DMS 273 treated with DMSO at 0.1 percent for 48 hours (cell line): Measurements from ENCODE around the gene PSEN1.
A peak's percentile ranks its signal among the peaks of the same experiment; 100 is the strongest.
"Not testable (repeated sequence)": the region's sequence is repeated elsewhere in the genome, so short reads cannot be mapped to it uniquely, and the experiment has no call there.

Experiments
- DNase-seq: peaks from one replicate; lab custom pipeline; 2025; lab: John Stamatoyannopoulos, UW

PSEN1 gene

DNA sequence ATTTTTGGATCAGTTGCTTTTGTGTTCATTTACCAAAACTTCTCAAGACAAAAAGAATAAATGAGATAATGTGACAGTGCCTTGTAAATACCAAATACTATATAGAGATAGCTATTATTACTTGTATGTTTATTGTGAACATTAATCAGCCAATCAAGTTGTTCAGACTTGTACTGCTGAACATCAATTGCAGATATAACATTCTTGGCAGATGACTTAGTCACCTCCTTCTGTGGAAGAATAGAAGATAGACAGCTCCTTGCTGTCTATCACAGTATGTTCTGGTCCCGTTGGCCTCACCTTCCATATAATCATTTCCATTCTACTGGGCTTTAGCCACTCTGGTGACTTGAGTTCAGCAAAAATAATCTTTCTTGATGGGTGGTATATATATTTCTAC, 30.1 kb downstream of the PSEN1 start:
- no peak for DNase-seq

DNA sequence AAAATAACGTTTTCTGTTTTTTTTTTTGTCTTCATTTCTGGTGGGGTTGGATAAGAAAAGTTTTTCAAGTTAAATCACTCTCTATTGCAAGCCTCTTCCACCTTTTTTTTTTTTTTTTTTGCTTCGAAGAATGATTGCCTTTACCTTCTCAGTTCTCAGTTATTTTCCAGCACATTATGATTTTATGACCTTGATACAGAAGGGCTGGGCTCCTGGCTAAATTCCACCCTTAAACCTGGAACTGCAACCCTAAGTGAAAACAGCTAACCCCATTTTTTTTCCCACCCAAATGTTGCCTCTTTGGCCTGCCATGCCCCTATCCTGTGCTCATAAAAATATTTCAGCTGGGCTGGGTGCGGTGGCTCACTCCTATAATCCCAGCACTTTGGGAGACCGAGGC, 31.4 kb downstream of the PSEN1 start:
- DNase-seq: no peak

DNA sequence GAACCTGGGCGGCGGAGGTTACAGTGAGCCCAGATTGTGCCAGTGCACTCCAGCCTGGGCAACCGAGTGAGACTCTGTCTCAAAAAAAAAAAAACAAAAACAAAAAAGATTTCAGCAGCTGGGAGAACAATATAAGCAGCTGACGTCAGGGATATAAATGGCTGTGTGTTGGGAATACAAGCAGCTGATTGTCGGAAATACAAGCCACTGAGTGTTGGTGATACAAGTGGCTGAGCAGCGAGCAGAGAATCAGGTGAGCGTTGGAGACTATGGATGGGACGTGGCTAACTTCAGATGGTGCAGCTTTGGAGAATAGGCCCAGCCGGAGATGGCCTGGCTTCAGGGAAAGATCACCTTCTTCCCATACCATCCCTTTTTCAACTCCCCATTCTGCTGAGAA, 32.0 kb downstream of the PSEN1 start:
- DNase-seq: no peak

DNA sequence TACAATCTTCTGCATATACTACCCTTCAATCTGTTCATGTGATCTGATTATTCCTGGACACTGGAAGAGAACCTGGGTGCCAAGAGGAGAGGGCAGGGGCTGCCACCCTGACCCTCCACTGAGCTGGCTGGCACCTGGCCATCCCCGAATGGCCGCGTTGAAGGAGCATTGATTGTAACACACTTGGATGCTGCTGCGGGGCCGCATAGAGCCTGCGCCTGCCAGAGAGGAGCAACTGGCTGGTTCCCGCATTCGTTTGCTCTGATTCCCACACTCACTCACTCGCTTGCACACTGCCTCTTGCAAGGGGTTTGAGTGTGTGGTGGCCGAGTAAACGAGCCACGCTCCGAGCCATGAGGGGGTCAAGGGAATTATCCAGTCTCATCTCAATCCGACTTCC, 32.4 kb downstream of the PSEN1 start:
- no peak for DNase-seq

DNA sequence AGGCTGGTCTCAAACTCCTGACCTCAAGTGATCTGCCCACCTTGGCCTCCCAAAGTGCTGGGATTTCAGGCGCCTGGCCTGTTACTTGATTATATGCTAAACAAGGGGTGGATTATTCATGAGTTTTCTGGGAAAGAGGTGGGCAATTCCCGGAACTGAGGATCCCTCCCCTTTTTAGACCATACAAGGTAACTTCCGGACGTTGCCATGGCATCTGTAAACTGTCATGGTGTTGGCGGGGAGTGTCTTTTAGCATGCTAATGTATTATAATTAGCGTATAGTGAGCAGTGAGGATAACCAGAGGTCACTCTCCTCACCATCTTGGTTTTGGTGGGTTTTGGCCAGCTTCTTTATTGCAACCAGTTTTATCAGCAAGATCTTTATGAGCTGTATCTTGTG, 33.5 kb downstream of the PSEN1 start:
- not testable (repeated sequence) for DNase-seq

DNA sequence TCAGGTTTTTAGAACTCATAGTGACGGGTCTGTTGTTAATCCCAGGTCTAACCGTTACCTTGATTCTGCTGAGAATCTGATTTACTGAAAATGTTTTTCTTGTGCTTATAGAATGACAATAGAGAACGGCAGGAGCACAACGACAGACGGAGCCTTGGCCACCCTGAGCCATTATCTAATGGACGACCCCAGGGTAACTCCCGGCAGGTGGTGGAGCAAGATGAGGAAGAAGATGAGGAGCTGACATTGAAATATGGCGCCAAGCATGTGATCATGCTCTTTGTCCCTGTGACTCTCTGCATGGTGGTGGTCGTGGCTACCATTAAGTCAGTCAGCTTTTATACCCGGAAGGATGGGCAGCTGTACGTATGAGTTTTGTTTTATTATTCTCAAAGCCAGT, 34.4 kb downstream of the PSEN1 start:
- no peak for DNase-seq

DNA sequence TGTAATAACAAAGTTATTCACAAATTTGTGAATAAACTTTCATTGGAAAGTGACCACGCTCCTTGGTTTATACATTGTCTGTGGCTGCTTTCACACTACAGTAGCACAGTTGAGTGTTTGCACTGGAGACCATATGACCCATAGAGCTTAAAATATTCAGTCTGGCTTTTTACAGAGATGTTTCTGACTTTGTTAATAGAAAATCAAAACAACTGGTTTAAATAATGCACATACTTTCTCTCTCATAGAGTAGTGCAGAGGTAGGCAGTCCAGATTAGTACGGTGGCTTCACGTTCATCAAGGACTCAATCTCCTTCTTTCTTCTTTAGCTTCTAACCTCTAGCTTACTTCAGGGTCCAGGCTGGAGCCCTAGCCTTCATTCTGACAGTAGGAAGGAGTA, 36.2 kb downstream of the PSEN1 start:
- DNase-seq: no peak

DNA sequence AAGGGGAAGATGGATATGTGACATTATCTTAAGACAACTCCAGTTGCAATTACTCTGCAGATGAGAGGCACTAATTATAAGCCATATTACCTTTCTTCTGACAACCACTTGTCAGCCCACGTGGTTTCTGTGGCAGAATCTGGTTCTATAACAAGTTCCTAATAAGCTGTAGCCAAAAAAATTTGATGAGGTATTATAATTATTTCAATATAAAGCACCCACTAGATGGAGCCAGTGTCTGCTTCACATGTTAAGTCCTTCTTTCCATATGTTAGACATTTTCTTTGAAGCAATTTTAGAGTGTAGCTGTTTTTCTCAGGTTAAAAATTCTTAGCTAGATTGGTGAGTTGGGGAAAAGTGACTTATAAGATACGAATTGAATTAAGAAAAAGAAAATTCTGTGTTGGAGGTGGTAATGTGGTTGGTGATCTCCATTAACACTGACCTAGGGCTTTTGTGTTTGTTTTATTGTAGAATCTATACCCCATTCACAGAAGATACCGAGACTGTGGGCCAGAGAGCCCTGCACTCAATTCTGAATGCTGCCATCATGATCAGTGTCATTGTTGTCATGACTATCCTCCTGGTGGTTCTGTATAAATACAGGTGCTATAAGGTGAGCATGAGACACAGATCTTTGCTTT, 36.9 kb downstream of the PSEN1 start:
- peak; percentile 15 for DNase-seq

DNA sequence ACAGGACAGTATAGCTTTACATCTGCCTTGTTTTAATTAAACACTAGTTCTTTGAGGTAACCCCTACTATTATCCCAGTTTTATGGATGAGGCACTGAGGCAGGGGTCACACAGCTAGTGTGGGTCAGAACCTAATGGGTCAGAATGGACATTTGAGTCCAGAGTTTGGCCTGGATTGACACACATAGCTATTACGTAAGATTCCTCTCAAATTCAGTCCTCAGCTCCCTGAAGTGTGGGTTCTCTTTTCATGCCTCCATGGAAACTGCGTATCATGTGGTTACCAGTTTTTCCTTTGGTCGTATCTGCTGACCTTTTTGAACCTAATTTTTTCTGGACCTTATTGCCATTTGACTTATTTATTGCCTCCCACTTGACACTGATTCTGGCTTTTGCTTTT, 40.4 kb downstream of the PSEN1 start:
- DNase-seq: no peak

DNA sequence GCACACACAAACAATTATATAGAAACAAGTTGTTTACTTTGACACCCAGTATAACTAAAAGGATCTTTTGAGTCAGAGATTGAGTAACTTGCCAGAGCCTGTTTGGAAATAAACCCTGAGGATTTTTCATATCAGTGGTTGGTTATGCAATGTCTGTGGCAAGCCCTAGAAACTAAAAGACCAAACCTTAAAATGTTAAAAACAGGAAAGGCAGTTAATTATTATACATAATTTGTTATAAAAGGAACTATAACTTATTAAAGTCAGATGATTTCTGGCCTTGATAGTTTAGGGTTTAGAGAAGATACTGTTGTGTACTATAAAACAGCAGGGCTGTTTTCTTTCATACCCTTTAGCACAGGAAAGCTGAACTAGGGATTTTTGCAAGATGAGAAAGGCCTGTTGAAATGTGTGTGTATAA, 44.1 kb downstream of the PSEN1 start:
- no peak for DNase-seq

DNA sequence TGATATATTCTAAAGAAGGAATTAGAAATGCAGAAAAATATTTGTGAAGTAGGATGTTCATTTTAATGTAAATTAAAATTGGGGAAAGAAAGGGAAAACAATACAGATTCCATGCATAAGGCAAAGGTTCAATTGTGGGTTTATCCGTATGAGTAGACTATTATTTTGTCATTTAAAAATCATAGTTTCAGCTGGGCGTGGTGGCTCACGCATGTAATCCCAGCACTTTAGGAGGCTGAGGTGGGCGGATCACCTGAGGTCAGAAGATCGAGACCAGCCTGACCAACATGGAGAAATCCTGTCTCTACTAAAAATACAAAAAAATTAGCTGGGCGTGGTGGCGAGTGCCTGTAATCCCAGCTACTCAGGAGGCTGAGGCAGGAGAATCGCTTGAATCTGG, 44.7 kb downstream of the PSEN1 start:
- not testable (repeated sequence) for DNase-seq

DNA sequence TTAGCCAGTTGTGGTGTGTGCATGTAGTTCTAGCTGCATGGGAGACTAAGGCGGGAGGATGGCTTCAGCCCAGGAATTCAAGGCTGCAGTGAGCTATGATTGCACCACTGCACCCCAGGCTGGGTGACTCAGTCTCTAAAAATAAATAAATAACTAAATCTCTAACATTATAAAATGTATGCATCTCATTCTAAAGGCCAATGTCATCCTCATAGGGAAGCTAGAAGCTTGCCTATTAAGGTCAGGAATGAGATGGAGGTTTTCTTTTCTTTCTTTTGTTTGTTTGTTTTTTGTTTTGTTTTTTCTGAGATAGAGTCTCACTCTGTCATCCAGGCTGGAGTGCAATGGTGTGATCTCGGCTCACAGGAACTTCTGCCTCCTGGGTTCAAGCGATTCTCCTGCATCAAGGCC, 52.2 kb downstream of the PSEN1 start:
- no peak for DNase-seq

DNA sequence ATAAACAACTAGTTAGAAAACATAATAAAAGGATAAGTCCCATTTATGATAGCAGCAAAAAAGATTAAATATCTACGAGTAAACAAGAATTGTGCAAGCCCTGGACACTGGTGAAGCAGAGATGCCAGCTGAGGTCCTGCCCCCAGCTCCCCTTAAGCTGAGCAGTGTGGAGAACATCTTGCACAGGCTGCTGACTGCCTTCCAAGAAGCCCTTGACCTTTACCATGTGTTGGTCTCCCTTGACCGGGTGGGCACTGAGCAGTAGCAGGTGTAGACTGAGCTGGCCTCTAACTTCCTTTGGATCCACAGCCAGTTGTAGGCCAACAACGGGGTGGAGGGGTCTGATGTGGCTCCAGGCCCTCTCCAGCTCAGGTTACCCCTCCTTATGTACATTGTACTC, 53.3 kb downstream of the PSEN1 start:
- DNase-seq: no peak

DNA sequence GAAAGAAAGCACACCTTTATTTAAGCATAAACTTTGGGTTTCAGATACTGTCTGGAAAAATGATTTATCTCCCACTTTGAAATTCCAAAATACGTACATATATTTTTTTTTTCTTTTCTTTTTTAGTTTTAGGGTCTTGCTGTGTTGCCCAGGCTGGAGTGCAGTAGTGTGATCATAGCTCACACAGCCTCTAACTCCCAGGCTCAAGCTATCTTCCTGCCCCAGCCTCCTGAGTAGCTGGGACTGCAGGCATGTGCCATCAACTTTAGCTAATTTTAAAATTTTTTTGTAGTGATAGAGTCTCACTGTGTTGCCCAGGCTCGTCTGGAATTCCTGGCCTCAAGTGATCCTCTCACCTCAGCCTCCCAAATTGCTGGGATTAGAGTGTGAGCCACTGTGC, 55.1 kb downstream of the PSEN1 start:
- DNase-seq: no peak

DNA sequence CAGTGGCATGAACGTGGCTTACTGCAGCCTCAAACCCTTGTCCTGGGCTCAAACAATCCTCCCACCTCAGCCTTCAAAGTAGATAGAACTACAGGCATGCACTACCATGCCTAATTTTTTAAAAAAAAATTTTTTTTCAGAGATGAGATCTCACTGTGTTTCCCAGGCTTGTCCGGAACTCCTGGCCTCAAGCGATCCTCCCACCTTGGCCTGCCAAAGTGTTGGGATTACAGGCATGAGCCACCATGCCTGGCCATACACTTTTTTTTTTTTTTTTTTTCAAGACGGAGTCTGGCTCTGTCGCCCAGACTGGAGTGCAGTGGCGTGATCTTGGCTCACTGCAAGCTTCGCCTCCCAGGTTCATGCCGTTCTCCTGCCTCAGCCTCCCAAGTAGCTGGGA, 58.0 kb downstream of the PSEN1 start:
- DNase-seq: not testable (repeated sequence)

DNA sequence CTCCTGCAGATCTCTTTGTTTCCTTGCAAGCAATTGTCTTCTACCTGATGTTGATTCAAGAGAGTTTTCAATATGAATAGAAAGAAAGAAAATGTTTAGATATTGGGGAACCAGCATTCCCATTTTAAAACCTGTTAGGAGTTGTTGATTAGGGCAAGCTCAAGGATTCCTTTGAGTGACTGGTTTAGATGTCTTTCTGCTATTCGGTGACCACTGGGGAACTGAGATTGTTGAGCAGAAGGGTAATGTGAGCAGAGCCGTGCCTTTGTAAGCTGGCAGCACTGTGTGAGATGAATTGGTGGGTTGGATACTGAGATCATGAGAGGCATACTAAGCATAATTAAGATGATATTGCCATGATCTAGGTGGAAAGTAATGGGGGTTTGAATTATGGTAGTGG, 61.9 kb downstream of the PSEN1 start:
- no peak for DNase-seq

DNA sequence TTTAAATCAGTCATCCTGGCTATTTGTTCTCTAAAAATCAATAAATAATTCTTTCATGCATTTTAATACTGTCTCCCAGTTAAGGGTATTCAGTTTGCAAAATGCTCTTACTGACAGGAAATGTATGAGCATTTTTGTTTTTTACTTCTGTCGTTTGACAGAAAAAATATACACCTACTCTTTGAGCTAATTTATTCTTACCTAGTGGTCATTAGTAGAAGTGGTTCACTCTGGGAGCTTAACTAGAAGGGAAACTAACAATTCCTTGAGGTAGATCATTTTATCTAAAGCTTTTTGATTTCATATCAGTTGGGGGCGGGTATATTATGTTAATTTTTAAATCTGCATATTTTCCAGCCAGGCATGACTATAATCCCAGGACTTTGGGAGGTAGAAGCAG, 67.2 kb downstream of the PSEN1 start:
- no peak for DNase-seq

DNA sequence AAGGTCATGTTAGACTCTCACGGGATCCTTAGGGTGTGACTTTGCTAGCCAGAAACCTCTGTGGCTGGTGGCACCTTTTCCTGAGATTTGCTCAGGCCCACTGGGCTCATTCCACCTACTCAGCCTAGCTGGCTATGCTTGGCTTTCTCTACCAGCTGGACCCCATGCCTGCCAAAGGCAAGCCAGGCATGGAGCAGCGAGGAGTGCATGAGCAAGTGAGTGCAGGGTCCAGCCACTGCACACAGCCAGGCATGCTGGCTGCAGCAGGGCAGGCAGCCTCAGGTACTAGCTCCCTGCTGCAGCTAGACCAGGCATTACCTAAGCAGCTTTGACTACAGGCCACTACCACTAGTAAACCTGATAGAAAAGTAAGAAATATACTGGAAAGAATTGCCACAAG, 71.3 kb downstream of the PSEN1 start:
- DNase-seq: no peak

DNA sequence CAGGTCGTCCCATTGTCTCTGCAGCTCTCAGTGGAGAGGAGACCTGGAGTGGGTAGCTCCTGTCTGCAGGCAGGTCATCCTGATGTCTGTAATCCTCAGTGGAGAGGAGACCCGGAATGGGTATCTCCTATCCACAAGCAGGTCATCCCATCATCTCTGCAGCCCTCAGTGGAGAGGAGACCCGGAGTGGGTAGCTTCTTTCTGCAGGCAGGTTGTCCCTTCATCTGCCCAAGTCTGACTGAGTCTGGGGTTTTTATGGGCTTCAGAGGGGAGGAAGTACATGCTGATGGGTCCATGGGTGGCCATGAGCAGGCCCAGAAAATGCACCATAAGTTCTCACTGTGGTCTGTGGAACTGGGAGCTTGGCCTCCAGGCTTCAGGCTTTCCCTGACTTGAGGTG, 72.1 kb downstream of the PSEN1 start:
- no peak for DNase-seq

DNA sequence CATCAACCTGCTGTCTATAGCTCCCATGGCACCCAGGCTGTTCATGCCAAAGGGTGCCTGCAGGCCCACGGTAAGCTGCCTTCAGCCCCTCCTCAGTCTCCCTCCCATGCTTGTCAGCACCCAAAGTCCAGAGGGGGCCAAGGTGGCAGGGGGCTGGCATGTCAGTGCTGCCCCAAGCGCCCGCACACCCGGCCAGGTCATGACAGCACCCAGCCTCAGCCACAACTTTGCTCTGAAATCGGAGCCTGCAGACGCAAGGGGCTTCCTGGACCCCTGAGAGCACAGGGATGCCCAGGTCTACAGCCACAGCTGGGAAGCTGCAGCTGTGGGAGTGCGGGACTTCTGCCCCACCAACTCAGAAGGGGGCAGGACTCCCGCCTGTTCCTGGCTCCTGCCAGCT, 72.5 kb downstream of the PSEN1 start:
- no peak for DNase-seq

DNA sequence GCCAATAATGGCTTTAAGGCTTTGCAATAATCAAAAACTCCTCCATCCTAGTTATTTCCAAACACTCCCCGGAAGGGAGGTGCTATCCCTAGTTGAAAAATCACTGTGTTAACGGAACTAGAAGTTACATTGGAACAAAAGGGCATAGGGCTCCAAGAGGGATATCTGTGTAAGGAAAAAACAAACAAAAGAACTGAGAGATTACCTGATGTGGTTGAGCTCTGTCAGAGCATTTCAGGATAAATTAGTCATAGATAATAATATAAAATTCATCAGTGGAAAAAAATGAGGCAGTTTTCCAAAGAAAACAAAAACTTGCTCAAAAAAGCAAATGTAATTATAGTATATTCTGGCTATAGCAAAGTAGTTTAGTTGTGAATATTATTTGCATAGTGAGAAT, 73.6 kb downstream of the PSEN1 start:
- DNase-seq: no peak

DNA sequence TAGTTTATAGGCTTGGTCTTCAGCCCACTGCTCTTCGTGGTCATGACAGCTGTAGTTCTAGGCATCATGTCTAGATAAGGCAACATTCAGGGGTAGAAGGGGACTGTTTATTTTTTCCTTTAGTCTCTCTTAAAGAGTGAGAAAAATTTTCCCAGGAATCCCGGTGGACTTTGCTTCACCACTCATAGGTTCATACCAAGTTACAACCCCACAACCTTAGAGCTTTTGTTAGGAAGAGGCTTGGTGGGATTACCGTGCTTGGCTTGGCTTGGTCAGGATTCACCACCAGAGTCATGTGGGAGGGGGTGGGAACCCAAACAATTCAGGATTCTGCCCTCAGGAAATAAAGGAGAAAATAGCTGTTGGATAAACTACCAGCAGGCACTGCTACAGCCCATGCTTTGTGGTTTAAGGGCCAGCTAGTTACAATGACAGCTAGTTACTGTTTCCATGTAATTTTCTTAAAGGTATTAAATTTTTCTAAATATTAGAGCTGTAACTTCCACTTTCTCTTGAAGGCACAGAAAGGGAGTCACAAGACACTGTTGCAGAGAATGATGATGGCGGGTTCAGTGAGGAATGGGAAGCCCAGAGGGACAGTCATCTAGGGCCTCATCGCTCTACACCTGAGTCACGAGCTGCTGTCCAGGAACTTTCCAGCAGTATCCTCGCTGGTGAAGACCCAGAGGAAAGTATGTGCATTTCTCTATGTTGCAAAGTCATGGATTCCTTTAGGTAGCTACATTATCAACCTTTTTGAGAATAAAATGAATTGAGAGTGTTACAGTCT, 75.1 kb downstream of the PSEN1 start:
- DNase-seq: no peak

DNA sequence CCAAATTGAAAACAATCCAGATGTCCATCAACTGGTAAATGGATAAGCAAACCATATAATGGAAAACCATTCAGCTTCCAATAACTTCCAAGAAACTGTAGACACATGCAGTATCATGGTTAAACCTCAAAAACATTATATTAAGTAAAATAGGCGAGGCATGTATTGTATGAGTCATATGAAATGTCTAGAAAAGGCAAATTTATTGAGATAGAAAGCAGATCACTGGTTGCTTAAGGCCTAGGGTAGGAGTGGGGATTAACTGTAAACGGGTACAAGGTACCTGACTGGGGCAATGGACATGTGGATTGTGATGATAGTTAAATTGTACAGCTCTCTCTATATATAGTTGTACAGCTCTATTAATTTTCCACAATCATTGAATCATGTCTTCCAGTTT, 79.7 kb downstream of the PSEN1 start:
- no peak for DNase-seq

DNA sequence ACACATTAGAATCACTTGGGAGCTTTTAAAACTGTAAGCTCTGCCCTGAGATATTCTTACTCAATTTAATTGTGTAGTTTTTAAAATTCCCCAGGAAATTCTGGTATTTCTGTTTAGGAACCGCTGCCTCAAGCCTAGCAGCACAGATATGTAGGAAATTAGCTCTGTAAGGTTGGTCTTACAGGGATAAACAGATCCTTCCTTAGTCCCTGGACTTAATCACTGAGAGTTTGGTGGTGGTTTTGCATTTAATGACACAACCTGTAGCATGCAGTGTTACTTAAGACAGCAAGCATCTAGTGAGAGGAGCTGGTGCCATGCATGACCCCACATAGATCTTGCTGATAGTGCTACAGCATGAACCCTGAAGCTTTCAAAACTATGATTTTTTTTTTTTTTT, 81.1 kb downstream of the PSEN1 start:
- no peak for DNase-seq
